SK-N-MC (cell line): ENCODE results near the gene SLC51B.
A peak's percentile ranks its signal among the peaks of the same experiment; 100 is the strongest.
"Not testable (repeated sequence)": the region's sequence is repeated elsewhere in the genome, so short reads cannot be mapped to it uniquely, and the experiment has no call there.

Source experiments
- DNase-seq: peaks from one replicate; pipeline ENCODE4 v3.0.0-alpha.2; 2011; ENCODE audit warnings: low read depth, low spot score
- H3K27ac ChIP-seq: fragments of 200-600 bp; sonication (generic); 2 replicates; pipeline ENCODE4 v1.5.1; 2016; ENCODE audit warnings: mixed run types
- H3K36me3 ChIP-seq: fragments of 200-600 bp; sonication (generic); 2 replicates; pipeline ENCODE4 v1.6.1; 2017; ENCODE audit warnings: antibody characterized with exemption, low read length, mixed read lengths; ENCODE audit not compliant: insufficient read depth
- H3K4me3 ChIP-seq: fragments of 200-600 bp; sonication (generic); 2 replicates; pipeline ENCODE4 v1.5.1; 2016
- H3K9ac ChIP-seq: fragments of 200-600 bp; sonication (generic); 2 replicates; pipeline ENCODE4 v1.8.0; 2017; ENCODE audit warnings: mixed run types, mixed read lengths; ENCODE audit not compliant: insufficient read length
- H3K9me3 ChIP-seq: fragments of 200-600 bp; sonication (generic); 2 replicates; pipeline ENCODE4 v1.6.1; 2017; ENCODE audit warnings: low read depth, mild to moderate bottlenecking, antibody characterized with exemption, low read length, moderate library complexity, mixed read lengths
- EZH2 ChIP-seq: fragments of 200-600 bp; sonication (generic); IDR thresholded peaks from one replicate; pipeline ENCODE4 v1.6.1; 2017; ENCODE audit warnings: antibody characterized with exemption
- FOXP2 ChIP-seq: optimal IDR thresholded peaks from 2 replicates; pipeline ENCODE3; 2011; ENCODE audit warnings: mild to moderate bottlenecking, moderate library complexity; ENCODE audit not compliant: insufficient read depth; ENCODE audit errors: extremely low read length, control extremely low read depth
- POLR2AphosphoS5 ChIP-seq: IDR thresholded peaks from 2 replicates; pipeline ENCODE4 v1.6.1; 2012; ENCODE audit warnings: mild to moderate bottlenecking, low read depth, low read length, borderline replicate concordance

The SLC51B gene

GRCh38 chr15:65034719-65035118, 10.5 kb upstream of the SLC51B start:
- no peak for DNase-seq
- Histone ChIP-seq H3K36me3 (no peaks in the 10 kb centered on the region), H3K9me3 (no peaks in the 10 kb centered on the region), H3K4me3 (no peak overlapping the region), H3K9ac (no peak overlapping the region), H3K27ac (no peak overlapping the region)
- TF ChIP-seq EZH2 (no peak), FOXP2 (no peak), POLR2AphosphoS5 (no peak)

DNA sequence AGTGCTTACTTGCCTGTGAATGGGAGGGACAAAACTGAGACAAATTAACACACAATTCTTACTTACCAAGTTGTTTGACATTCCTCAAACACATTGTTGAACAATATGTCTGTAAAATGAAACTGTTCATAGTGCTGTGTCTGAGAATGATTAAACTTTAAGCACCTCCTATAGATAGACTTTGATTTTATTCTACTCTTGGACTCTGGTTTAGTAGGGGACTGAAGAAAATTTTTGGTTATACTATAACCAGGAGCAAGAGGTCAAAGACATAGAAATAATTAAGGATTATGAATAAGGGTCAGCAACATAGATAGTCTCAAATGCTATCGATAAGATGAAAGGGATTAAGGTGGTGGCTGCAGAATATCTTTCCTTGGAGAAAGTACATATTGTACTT, 7.9 kb upstream of the SLC51B start:
- Histone ChIP-seq H3K4me3 (no peak overlapping the region), H3K36me3 (no peaks in the 10 kb centered on the region), H3K27ac (no peak overlapping the region), H3K9me3 (no peaks in the 10 kb centered on the region), H3K9ac (no peak overlapping the region)
- no peak for DNase-seq
- no peak for TF ChIP-seq EZH2
- no peak for TF ChIP-seq POLR2AphosphoS5
- no peak for TF ChIP-seq FOXP2

DNA sequence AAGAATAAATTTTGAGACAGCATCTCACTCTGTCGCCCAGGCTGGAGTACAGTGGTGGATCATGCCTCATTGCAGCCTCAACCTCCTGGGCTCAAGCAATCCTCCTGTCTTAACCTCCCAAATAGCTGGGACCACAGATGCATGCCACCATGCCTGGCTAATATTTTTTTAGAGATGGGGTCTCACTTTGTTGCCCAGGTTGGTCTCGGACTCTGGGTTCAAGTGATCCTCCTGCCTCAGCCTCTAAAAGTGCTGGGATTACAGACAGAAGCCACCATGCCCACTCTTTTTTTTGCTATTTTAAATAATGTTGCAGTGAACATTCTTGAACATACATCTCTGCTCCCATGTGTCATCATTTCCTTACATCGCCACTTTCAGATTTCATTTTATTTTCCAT, 6.8 kb upstream of the SLC51B start:
- Histone ChIP-seq H3K4me3 (no peak overlapping the region), H3K36me3 (no peaks in the 10 kb centered on the region), H3K27ac (no peak overlapping the region), H3K9me3 (no peaks in the 10 kb centered on the region), H3K9ac (no peak overlapping the region)
- no peak for DNase-seq
- TF ChIP-seq FOXP2 = no peak

GRCh38 chr15:65038836-65039235, 6.4 kb upstream of the SLC51B start:
- TF ChIP-seq POLR2AphosphoS5 (no peak), EZH2 (no peak), FOXP2 (no peak)
- Histone ChIP-seq H3K36me3 (no peaks in the 10 kb centered on the region), H3K27ac (no peak overlapping the region), H3K4me3 (no peak overlapping the region), H3K9ac (no peak overlapping the region), H3K9me3 (no peaks in the 10 kb centered on the region)
- DNase-seq = no peak

GRCh38 chr15:65040461-65040860, 4.7 kb upstream of the SLC51B start:
- Histone ChIP-seq H3K9me3 (no peaks in the 10 kb centered on the region), H3K4me3 (no peak overlapping the region), H3K27ac (no peak overlapping the region), H3K9ac (no peak overlapping the region), H3K36me3 (no peaks in the 10 kb centered on the region)
- TF ChIP-seq POLR2AphosphoS5 (no peak), FOXP2 (no peak), EZH2 (no peak)
- no peak for DNase-seq

GRCh38 chr15:65041787-65042186, 3.4 kb upstream of the SLC51B start:
- no peaks in the 10 kb centered on the region for H3K9me3 ChIP-seq
- no peaks in the 10 kb centered on the region for H3K36me3 ChIP-seq
- H3K4me3 ChIP-seq = no peak overlapping the region
- no peak for DNase-seq
- no peak overlapping the region for H3K27ac ChIP-seq
- TF ChIP-seq POLR2AphosphoS5 = no peak
- TF ChIP-seq EZH2 = no peak
- no peak for TF ChIP-seq FOXP2
- no peak overlapping the region for H3K9ac ChIP-seq

GRCh38 chr15:65042776-65043327, 2.3 kb upstream of the SLC51B start:
- no peak overlapping the region for H3K27ac ChIP-seq

DNA sequence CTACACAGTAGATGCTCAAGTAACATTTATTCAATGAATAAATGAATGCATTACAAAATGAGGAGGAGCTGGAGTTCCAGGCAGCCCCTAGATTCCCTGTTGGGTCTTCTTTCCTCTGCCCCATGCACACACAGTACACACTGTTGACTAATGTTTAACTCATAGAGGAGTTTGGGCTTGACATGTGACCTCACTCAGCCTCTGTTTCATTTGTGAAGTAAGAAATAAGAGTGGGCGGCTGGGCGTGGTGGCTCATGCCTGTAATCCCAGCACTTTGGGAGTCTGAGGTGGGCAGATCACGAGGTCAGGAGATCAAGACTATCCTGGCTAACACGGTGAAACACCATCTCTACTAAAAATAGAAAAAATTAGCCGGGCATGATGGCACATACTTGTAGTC, 969 bp upstream of the SLC51B start:
- H3K9me3 ChIP-seq, DNase-seq: not testable (repeated sequence)

More at GRCh38 chr15:65042776-65043327, 2.3 kb upstream of the SLC51B start:
- DNase-seq = no peak
- H3K36me3 ChIP-seq = no peaks in the 10 kb centered on the region
- H3K9me3 ChIP-seq = no peaks in the 10 kb centered on the region
- no peak overlapping the region for H3K4me3 ChIP-seq
- TF ChIP-seq FOXP2 = no peak
- TF ChIP-seq EZH2 = no peak
- no peak for TF ChIP-seq POLR2AphosphoS5
- no peak overlapping the region for H3K9ac ChIP-seq

GRCh38 chr15:65048241-65048640, 3.1 kb downstream of the SLC51B start:
- no peak for DNase-seq
- Histone ChIP-seq H3K36me3 (no peaks in the 10 kb centered on the region), H3K4me3 (no peak overlapping the region), H3K27ac (no peak overlapping the region), H3K9ac (no peak overlapping the region), H3K9me3 (no peaks in the 10 kb centered on the region)
- TF ChIP-seq POLR2AphosphoS5 (no peak), EZH2 (no peak), FOXP2 (no peak)

More for the DNA sequence above, 969 bp upstream of the SLC51B start:
- not testable (repeated sequence) for H3K4me3 ChIP-seq, H3K9ac ChIP-seq, H3K36me3 ChIP-seq, H3K27ac ChIP-seq

GRCh38 chr15:65049418-65049840, 4.2 kb downstream of the SLC51B start:
- Histone ChIP-seq H3K9me3 (no peaks in the 10 kb centered on the region), H3K36me3 (no peaks in the 10 kb centered on the region), H3K27ac (no peak overlapping the region), H3K9ac (no peak overlapping the region), H3K4me3 (peak overlapping the region; percentile 70)
- TF ChIP-seq EZH2 (no peak), POLR2AphosphoS5 (no peak), FOXP2 (no peak)
- DNase-seq = peak; percentile 86
